Gastrocnemius medialis (tissue), 4 donors: Measurements from ENCODE around the gene CD33. TPM values are rescaled to one million over a fixed set of nuclear protein-coding genes. Genes with fewer than 3 reads are reported as not detected.

ENCODE experiments used
- ATAC-seq, 2 donors: fragments of 150-250 bp; one replicate each; pipeline ENCODE4 v1.9.1; 2016
- DNase-seq, 2 donors: peaks; one replicate each; pipeline ENCODE4 v3.0.0-alpha.2; 2019
- H3K27ac ChIP-seq, 4 donors: fragments of 200-600 bp; sonication (generic); 1 replicate in 1 of 4; 2 replicates in 3 of 4; pipeline ENCODE4 v1.5.1; 2016 to 2018; ENCODE audit warnings: mild to moderate bottlenecking in 2 of 4, moderate library complexity in 1 of 4
- H3K27me3 ChIP-seq, 3 donors: fragments of 200-600 bp; sonication (generic) in 2 of 3; 1 replicate in 1 of 3; 2 replicates in 2 of 3; pipeline versions ENCODE4 v1.5.1 to v1.6.0; 2016 to 2019; ENCODE audit warnings: mild to moderate bottlenecking in 1 of 3, moderate library complexity in 1 of 3
- H3K36me3 ChIP-seq, 2 donors: fragments of 200-600 bp; sonication (generic) in 1 of 2; one replicate each; pipeline ENCODE4 v1.5.1; 2017 to 2018
- H3K4me1 ChIP-seq, 2 donors: fragments of 200-600 bp; sonication (generic) in 1 of 2; one replicate each; pipeline ENCODE4 v1.5.1; 2016 to 2017; ENCODE audit warnings: mild to moderate bottlenecking in 2 of 2
- H3K4me3 ChIP-seq, 4 donors: fragments of 200-600 bp; sonication (generic) in 3 of 4; 1 replicate in 1 of 4; 2 replicates in 3 of 4; pipeline ENCODE4 v1.5.1; 2016 to 2019; ENCODE audit warnings: mild to moderate bottlenecking in 2 of 4
- H3K9me3 ChIP-seq, 3 donors: fragments of 200-600 bp; sonication (generic) in 2 of 3; 1 replicate in 1 of 3; 2 replicates in 2 of 3; pipeline ENCODE4 v1.5.1; 2016 to 2019
- POLR2A ChIP-seq, 2 donors: fragments of 450-650 bp; IDR thresholded peaks; one replicate each; pipeline ENCODE4 v1.6.1; 2017; ENCODE audit warnings: antibody characterized with exemption in 2 of 2, mild to moderate bottlenecking in 2 of 2, moderate library complexity in 2 of 2
- in situ Hi-C, 4 donors: fragments of 200-750 bp; cut with MboI; loops; one replicate each; pipeline versions ENCODE4 v1.15.0 to v1.8.0; 2017; ENCODE audit warnings: low sequenced_read_pairs in 4 of 4
- intact Hi-C: fragments of 100-400 bp; cut with DNase I; formaldehyde crosslinking; loops from one replicate; pipeline ENCODE4 v1.15.1; 2023; ENCODE audit warnings: low total_unique reads
- total RNA-seq, 4 donors: library from RNA; depleted of rRNA; stranded (reverse); fragments of >200 nt; gene quantifications; one replicate each; pipeline versions ENCODE4 v1.1.0 to v1.2.3, GENCODE V29; 2016
- TF ChIP-seq, protein P1 (sequence below), 5 experiments: fragments of 450-650 bp in 3 of 5; fragments of 200-600 bp in 2 of 5; sonication (generic) in 2 of 5; IDR thresholded peaks in 4 of 5; conservative IDR thresholded peaks in 1 of 5; 1 replicate in 4 of 5; 2 replicates in 1 of 5; pipeline ENCODE4 v1.5.1; 2016 to 2019; ENCODE audit warnings: antibody characterized with exemption in 5 of 5, mild to moderate bottlenecking in 3 of 5, moderate library complexity in 3 of 5

CD33 gene
- total RNA-seq, 4 donors from 2014 or later, result 0.71 to 2.3 (median 2.1) TPM; not detected in 1

DNA sequence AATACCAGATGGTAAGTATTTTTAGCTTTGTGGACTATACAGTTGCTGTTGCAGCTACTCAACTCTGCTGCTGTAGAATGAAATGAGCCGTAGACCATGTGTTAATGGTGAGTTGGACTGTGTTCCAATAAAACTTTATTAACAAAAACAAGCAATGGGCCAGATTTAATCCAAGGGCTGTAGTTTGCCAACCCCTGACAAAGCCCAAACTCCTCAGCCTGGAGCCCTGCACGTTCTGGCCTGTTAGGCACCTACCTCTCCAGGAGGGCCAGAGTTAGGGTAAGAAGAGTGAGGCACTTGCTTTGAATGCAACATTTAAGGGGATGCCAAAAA is 36.7 kb upstream of the CD33 start:
- intact Hi-C loops (no loop called here), in situ Hi-C loops (no loop called here)
- H3K4me3 ChIP-seq, result no peak overlapping the region
- no peaks in the 10 kb centered on the region for H3K4me1 ChIP-seq
- no peaks in the 10 kb centered on the region for H3K36me3 ChIP-seq
- DNase-seq (no peak), ATAC-seq (no peak)
- TF ChIP-seq, protein P1, sequence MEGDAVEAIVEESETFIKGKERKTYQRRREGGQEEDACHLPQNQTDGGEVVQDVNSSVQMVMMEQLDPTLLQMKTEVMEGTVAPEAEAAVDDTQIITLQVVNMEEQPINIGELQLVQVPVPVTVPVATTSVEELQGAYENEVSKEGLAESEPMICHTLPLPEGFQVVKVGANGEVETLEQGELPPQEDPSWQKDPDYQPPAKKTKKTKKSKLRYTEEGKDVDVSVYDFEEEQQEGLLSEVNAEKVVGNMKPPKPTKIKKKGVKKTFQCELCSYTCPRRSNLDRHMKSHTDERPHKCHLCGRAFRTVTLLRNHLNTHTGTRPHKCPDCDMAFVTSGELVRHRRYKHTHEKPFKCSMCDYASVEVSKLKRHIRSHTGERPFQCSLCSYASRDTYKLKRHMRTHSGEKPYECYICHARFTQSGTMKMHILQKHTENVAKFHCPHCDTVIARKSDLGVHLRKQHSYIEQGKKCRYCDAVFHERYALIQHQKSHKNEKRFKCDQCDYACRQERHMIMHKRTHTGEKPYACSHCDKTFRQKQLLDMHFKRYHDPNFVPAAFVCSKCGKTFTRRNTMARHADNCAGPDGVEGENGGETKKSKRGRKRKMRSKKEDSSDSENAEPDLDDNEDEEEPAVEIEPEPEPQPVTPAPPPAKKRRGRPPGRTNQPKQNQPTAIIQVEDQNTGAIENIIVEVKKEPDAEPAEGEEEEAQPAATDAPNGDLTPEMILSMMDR (IDR thresholded peaks at IDR 0.05 in 4 of 5, conservative IDR thresholded peaks at IDR 0.05 in 1 of 5), result no peak
- no peak for TF ChIP-seq POLR2A (IDR thresholded peaks at IDR 0.05)
- H3K9me3 ChIP-seq, result no peaks in the 10 kb centered on the region
- H3K27ac ChIP-seq, result no peak overlapping the region
- H3K27me3 ChIP-seq, result no peaks in the 10 kb centered on the region

DNA sequence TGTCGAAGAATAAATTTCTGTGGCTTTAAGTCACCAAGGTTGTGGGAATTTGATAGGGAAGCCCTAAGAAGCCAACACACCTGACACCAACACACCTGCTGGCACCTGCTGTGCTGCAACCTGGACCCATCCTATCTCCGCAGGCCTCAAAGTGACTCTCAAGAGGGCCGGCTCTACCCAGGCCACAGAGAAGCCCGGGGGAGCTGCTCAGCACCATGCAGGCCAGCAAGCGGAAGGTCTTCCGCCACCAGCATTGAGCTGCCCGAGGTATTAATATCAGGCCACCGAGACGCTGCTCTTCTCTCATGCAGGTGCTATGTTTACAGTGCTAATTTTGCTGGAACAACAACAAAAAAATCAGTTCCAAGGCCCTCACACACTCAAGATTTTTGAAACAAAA is 32.2 kb upstream of the CD33 start:
- no peak for DNase-seq
- Histone ChIP-seq H3K4me3 (no peak overlapping the region), H3K27me3 (no peaks in the 10 kb centered on the region), H3K9me3 (no peaks in the 10 kb centered on the region), H3K4me1 (no peaks in the 10 kb centered on the region), H3K36me3 (no peaks in the 10 kb centered on the region), H3K27ac (no peak overlapping the region)
- in situ Hi-C loops, result no loop called here
- ATAC-seq, result no peak
- intact Hi-C loops, result no loop called here
- no peak for TF ChIP-seq POLR2A (IDR thresholded peaks at IDR 0.05)
- TF ChIP-seq, protein P1 (IDR thresholded peaks at IDR 0.05 in 4 of 5, conservative IDR thresholded peaks at IDR 0.05 in 1 of 5), result no peak

DNA sequence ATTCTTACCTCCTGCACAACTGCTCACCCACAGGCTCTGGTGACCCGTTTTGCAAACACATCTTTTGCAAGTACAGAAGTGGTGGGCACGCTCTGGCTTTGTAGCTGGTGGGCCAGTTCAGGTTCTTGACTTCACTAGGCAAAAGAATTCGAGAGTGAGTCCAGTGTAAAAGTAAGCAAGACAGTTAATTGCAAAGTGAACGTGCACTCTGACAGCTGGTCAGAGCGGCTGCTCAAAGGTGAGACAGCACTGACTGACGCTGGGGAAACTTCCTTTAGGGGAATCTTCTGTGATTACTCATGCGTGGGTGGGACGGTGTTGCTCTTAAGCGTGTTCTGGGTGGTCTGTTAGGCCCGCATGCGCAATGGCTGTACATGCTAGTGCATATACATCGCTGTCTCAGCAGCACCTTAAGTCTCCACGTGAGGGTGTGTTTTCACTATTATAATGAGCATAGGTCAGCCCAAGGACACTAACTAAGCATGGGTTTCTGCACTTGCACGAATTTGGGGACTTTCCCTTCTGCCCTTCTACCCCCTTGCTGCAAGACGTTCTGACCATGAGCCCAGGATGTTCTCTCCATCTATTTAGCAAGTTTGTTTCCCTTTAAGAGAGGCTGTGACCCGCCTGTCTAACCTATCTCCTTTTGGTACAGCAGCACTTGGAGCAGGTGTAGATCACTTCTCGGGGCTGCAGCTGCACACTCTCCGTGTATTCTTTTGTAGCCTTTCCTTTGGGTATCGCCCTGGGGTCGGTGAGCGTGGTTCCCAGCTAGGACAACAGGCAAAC is 30.2 kb upstream of the CD33 start:
- Histone ChIP-seq H3K4me3 (no peak overlapping the region), H3K9me3 (no peaks in the 10 kb centered on the region), H3K4me1 (no peaks in the 10 kb centered on the region), H3K27ac (no peak overlapping the region), H3K36me3 (no peaks in the 10 kb centered on the region), H3K27me3 (no peaks in the 10 kb centered on the region)
- in situ Hi-C loops, result no loop called here
- intact Hi-C loops, result no loop called here
- no peak for ATAC-seq
- no peak for DNase-seq
- TF ChIP-seq, protein P1 (IDR thresholded peaks at IDR 0.05 in 4 of 5, conservative IDR thresholded peaks at IDR 0.05 in 1 of 5), result no peak
- no peak for TF ChIP-seq POLR2A (IDR thresholded peaks at IDR 0.05)

DNA sequence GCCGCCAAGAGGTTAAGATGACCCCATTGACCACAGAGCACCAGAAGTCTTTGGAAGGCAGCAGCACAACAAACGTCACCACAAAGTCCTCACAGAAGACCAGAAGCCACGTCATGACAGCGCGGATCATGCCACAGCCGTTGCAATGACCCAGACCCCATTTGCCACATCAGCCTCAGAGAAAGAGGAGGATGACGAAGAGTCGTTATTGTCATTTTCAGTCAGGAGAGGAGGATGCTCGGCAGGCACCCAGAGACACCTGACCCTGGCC is 29.6 kb upstream of the CD33 start:
- H3K4me1 ChIP-seq, result no peaks in the 10 kb centered on the region
- no peak overlapping the region for H3K27ac ChIP-seq
- TF ChIP-seq, protein P1 (IDR thresholded peaks at IDR 0.05 in 4 of 5, conservative IDR thresholded peaks at IDR 0.05 in 1 of 5), result no peak
- TF ChIP-seq POLR2A (IDR thresholded peaks at IDR 0.05), result no peak
- DNase-seq, result no peak
- no peak for ATAC-seq
- H3K27me3 ChIP-seq, result no peaks in the 10 kb centered on the region
- in situ Hi-C loops (no loop called here), intact Hi-C loops (no loop called here)
- H3K4me3 ChIP-seq, result no peak overlapping the region
- H3K36me3 ChIP-seq, result no peaks in the 10 kb centered on the region
- no peaks in the 10 kb centered on the region for H3K9me3 ChIP-seq

DNA sequence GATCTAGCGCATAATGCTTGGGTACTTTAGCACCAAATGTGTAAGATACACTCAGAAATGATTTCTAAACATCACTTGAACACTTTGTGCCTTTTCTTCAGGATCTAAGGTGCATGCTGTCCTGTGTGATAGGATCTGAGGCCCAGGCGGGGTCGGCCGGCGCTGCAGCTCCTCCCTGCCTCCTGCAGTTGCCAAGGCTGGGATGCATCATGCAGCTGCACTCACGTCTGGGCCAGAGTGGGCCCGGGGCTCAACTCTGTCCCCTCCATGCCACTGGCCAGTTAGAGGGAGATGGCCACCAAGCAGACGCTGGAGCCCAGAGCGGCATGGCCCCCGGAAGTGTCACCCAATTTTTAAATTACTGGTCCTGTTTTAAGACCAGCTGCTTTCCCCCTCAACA is 29.3 kb upstream of the CD33 start:
- DNase-seq (no peak), ATAC-seq (no peak)
- Histone ChIP-seq H3K36me3 (no peaks in the 10 kb centered on the region), H3K27ac (no peak overlapping the region), H3K27me3 (no peaks in the 10 kb centered on the region), H3K9me3 (no peaks in the 10 kb centered on the region), H3K4me1 (no peaks in the 10 kb centered on the region), H3K4me3 (no peak overlapping the region)
- intact Hi-C loops (no loop called here), in situ Hi-C loops (no loop called here)
- TF ChIP-seq, protein P1 (IDR thresholded peaks at IDR 0.05 in 4 of 5, conservative IDR thresholded peaks at IDR 0.05 in 1 of 5), result no peak
- no peak for TF ChIP-seq POLR2A (IDR thresholded peaks at IDR 0.05)
